Mesodermal cell (in vitro differentiated cells): ENCODE results near the gene NAALADL2.
"Not testable (repeated sequence)": the region's sequence is repeated elsewhere in the genome, so short reads cannot be mapped to it uniquely, and the experiment has no call there.

ENCODE experiments used
- H3K27ac ChIP-seq: 2 replicates; pipeline ENCODE4 v1.7.0; 2013; ENCODE audit warnings: mild to moderate bottlenecking, low read depth, low read length, moderate library complexity; ENCODE audit not compliant: severe bottlenecking
- H3K36me3 ChIP-seq: 2 replicates; pipeline ENCODE4 v1.7.1; 2013; ENCODE audit warnings: mild to moderate bottlenecking, low read length, moderate library complexity; ENCODE audit not compliant: control insufficient read depth, insufficient read depth
- H3K4me1 ChIP-seq: one replicate; pipeline ENCODE4 v1.7.1; 2013; ENCODE audit warnings: mild to moderate bottlenecking, low read length; ENCODE audit not compliant: insufficient read depth, control insufficient read depth, poor library complexity, severe bottlenecking
- H3K4me3 ChIP-seq: 2 replicates; pipeline ENCODE4 v1.7.0; 2013; ENCODE audit warnings: low read length, control low read depth, mild to moderate bottlenecking; ENCODE audit not compliant: insufficient read depth, poor library complexity, severe bottlenecking; ENCODE audit errors: extremely low read depth
- H3K9me3 ChIP-seq: 2 replicates; pipeline ENCODE4 v1.7.1; 2013; ENCODE audit warnings: mild to moderate bottlenecking, low read length, moderate library complexity; ENCODE audit not compliant: control insufficient read depth
- WGBS, 2 experiments: methylation state at CpG; one replicate each; pipeline ENCODE4 v1.1.5; 2013; ENCODE audit warnings: missing lambda C conversion rate in 2 of 2; ENCODE audit not compliant: insufficient coverage in 2 of 2; 5-methylcytosine and 5-hydroxymethylcytosine counted together

The NAALADL2 gene

GRCh38 chr3:175818811-175819464, 959.8 kb downstream of the NAALADL2 start:
- H3K4me3 ChIP-seq = no peak overlapping the region
- WGBS, 2 experiments = 83 to 85% methylated on average over 1 to 2 of the region's 3 CpGs
- no peak overlapping the region for H3K27ac ChIP-seq
- H3K9me3 ChIP-seq = peaks cover 9% of the 10 kb centered on the region
- no peaks in the 10 kb centered on the region for H3K4me1 ChIP-seq
- H3K36me3 ChIP-seq = no peaks in the 10 kb centered on the region

DNA sequence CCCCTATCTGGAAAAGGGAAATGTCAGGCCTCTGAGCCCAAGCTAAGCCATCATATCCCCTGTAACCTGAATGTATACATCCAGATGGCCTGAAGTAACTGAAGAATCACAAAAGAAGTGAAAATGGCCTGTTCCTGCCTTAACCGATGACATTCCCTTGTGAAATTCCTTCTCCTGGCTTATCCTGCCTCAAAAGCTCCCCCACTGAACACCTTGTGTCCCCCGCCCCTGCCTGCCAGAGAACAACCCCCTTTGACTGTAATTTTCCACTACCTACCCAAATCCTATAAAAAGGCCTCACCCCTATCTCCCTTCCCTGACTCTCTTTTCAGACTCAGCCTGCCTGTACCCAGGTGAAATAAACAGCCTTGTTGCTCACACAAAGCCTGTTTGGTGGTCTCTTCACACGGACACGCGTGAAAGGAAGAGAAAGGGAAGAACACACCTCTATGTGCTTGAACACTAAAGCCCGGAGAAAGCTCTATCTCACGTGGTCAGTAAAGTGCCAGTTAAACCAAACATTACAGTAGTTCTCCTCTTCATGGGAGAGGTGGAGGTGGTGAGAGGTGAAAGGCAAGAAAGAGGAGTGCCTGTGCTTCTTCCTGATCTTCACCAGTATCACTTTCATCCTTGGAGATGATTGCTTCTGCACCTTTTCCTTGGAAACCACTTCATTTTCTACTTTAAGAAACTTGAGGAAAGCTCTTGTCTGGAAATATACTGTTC, 963.8 kb downstream of the NAALADL2 start:
- H3K4me3 ChIP-seq, H3K9me3 ChIP-seq, H3K4me1 ChIP-seq, H3K27ac ChIP-seq, H3K36me3 ChIP-seq: not testable (repeated sequence)
- 65 to 71% methylated on average over 5 of the region's 7 CpGs for WGBS, 2 experiments

DNA sequence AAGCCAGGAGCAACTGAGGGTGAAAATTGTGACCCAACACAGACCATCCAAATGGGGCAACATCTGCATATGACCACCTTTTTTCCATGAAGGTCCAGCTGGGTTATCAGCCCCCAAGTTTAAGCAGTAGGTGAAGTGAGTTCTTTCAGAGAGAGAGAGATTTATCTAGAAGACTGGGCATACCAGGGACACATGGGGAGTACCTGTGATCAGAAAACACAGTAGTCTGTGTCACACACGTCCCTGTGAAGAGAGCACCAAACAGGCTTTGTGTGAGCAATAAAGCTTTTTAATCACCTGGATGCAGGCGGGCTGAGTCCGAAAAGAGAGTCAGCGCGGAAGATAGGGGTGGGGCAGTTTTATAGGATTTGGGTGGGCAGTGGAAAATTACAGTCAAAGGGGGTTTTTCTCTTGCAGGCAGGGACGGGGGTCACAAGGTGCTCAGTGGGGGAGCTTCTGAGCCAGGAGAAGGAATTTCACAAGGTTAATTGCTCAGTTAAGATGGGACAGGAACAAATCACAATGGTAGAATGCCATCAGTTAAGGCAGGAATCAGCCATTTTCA, 966.0 kb downstream of the NAALADL2 start:
- not testable (repeated sequence) for H3K9me3 ChIP-seq, H3K27ac ChIP-seq, H3K4me1 ChIP-seq, H3K36me3 ChIP-seq, H3K4me3 ChIP-seq
- WGBS, 2 experiments = 72 to 81% methylated on average over 3 to 6 of the region's 6 CpGs

GRCh38 chr3:175826759-175827158, 967.6 kb downstream of the NAALADL2 start:
- no peak overlapping the region for H3K27ac ChIP-seq
- H3K36me3 ChIP-seq = no peaks in the 10 kb centered on the region
- H3K4me1 ChIP-seq = no peaks in the 10 kb centered on the region
- no peaks in the 10 kb centered on the region for H3K9me3 ChIP-seq
- H3K4me3 ChIP-seq = no peak overlapping the region
- WGBS, 2 experiments = 80% methylated on average over 1 of the region's 2 CpGs; no CpG with 5 or more reads in 1 of the 2 experiments

- H3K4me1 ChIP-seq, H3K36me3 ChIP-seq, H3K9me3 ChIP-seq, H3K4me3 ChIP-seq, H3K27ac ChIP-seq: not testable (repeated sequence)
- 97 to 100% methylated on average over 6 to 7 of the region's 8 CpGs for WGBS, 2 experiments
These were observed 970.7 kb downstream of the NAALADL2 start for GRCh38 chr3:175829809-175830208.

DNA sequence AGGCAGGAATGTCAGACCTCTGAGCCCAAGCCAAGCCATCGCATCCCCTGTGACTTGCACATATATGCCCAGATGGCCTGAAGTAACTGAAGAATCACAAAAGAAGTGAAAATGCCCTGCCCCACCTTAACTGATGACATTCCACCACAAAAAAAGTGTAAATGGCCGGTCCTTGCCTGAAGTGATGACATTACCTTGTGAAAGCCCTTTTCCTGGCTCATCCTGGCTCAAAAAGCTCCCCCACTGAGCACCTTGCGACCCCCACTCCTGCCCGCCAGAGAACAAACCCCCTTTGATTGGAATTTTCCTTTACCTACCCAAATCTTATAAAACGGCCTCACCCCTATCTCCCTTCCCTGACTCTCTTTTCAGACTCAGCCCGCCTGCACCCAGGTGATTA, 976.6 kb downstream of the NAALADL2 start:
- H3K9me3 ChIP-seq, H3K27ac ChIP-seq, H3K4me1 ChIP-seq, H3K4me3 ChIP-seq, H3K36me3 ChIP-seq: not testable (repeated sequence)
- WGBS, 2 experiments = 30 to 40% methylated on average over 4 of the region's 6 CpGs

GRCh38 chr3:175836617-175837016, 977.5 kb downstream of the NAALADL2 start:
- no peaks in the 10 kb centered on the region for H3K36me3 ChIP-seq
- no peaks in the 10 kb centered on the region for H3K4me1 ChIP-seq
- WGBS, 2 experiments = 48 to 51% methylated on average over 4 of the region's 4 CpGs
- H3K4me3 ChIP-seq = no peak overlapping the region
- H3K9me3 ChIP-seq = no peaks in the 10 kb centered on the region
- no peak overlapping the region for H3K27ac ChIP-seq

- no CpG with 5 or more reads among the region's 2 CpGs for WGBS, 2 experiments
- H3K4me1 ChIP-seq = no peaks in the 10 kb centered on the region
- no peaks in the 10 kb centered on the region for H3K9me3 ChIP-seq
- H3K4me3 ChIP-seq = no peak overlapping the region
- H3K36me3 ChIP-seq = no peaks in the 10 kb centered on the region
- H3K27ac ChIP-seq = no peak overlapping the region
These were observed 978.8 kb downstream of the NAALADL2 start for GRCh38 chr3:175837962-175838361.

- WGBS, 2 experiments = no CpG with 5 or more reads among the region's 2 CpGs
- H3K4me1 ChIP-seq = no peaks in the 10 kb centered on the region
- H3K36me3 ChIP-seq = no peaks in the 10 kb centered on the region
- H3K4me3 ChIP-seq = no peak overlapping the region
- no peaks in the 10 kb centered on the region for H3K9me3 ChIP-seq
- H3K27ac ChIP-seq = no peak overlapping the region
These were observed 980.4 kb downstream of the NAALADL2 start for GRCh38 chr3:175839366-175840005.

GRCh38 chr3:175851541-175851940, 992.4 kb downstream of the NAALADL2 start:
- no peak overlapping the region for H3K4me3 ChIP-seq
- no peaks in the 10 kb centered on the region for H3K9me3 ChIP-seq
- no peaks in the 10 kb centered on the region for H3K4me1 ChIP-seq
- 91 to 100% methylated on average over 3 to 5 of the region's 7 CpGs for WGBS, 2 experiments
- H3K36me3 ChIP-seq = no peaks in the 10 kb centered on the region
- H3K27ac ChIP-seq = no peak overlapping the region
